K562 (cell line): ENCODE measurements around the gene LRP1B. TPM values are rescaled to one million over a fixed set of nuclear protein-coding genes. Genes with fewer than 3 reads are reported as not detected.

ENCODE experiments used
- CBX3 ChIP-seq, 2 experiments: IDR thresholded peaks; 1 replicate in 1 of 2; 2 replicates in 1 of 2; pipeline ENCODE4 v1.6.1; 2012; ENCODE audit warnings: inconsistent platforms in 2 of 2, low read length in 2 of 2, borderline replicate concordance in 1 of 2, control low read depth in 1 of 2
- CHAMP1 ChIP-seq: fragments of 450-650 bp; IDR thresholded peaks from 2 replicates; pipeline ENCODE4 v1.6.1; 2016; ENCODE audit warnings: mild to moderate bottlenecking
- DIDO1 ChIP-seq: fragments of 450-650 bp; IDR thresholded peaks from 2 replicates; pipeline ENCODE4 v1.6.1; 2016; ENCODE audit warnings: low read depth, missing biosample characterization, missing genetic modification characterization
- EGR1 ChIP-seq: fragments of 450-650 bp; conservative IDR thresholded peaks from 2 replicates; pipeline ENCODE4 v1.6.1; 2017; ENCODE audit warnings: mild to moderate bottlenecking
- KHSRP ChIP-seq: fragments of 450-650 bp; IDR thresholded peaks from 2 replicates; pipeline ENCODE4 v1.6.1; 2017
- MLX ChIP-seq, 2 experiments: fragments of 450-650 bp in 1 of 2; sonication (generic) in 1 of 2; formaldehyde crosslinking; conservative IDR thresholded peaks; 2 replicates each; pipeline versions ENCODE4 v1.4.0 to v1.8.1; 2020 to 2022; ENCODE audit warnings: mild to moderate bottlenecking in 1 of 2, missing genetic modification reagents in 1 of 2
- NEUROD1 ChIP-seq: fragments of 150-350 bp; IDR thresholded peaks from 2 replicates; pipeline ENCODE4 v1.6.1; 2014; ENCODE audit warnings: borderline replicate concordance, low read length, low read depth; ENCODE audit not compliant: partially characterized antibody
- NR2C2 ChIP-seq, 2 experiments: fragments of 200-800 bp in 1 of 2; sonication (Bioruptor generic) in 1 of 2; sonication (generic) in 1 of 2; formaldehyde crosslinking in 1 of 2; IDR thresholded peaks; 2 replicates each; pipeline versions ENCODE4 v1.6.1 to v1.8.0; 2016 to 2022; ENCODE audit warnings: mild to moderate bottlenecking in 1 of 2, missing compliant biosample characterization in 1 of 2, missing genetic modification characterization in 1 of 2, missing genetic modification reagents in 1 of 2
- PPARD ChIP-seq: fragments of 250-450 bp; sonication (Bioruptor Pico); IDR thresholded peaks from 2 replicates; pipeline ENCODE4 v1.8.0; 2022; ENCODE audit warnings: inconsistent platforms, mild to moderate bottlenecking, moderate library complexity
- TCF7 ChIP-seq: sonication (generic); IDR thresholded peaks from 2 replicates; pipeline ENCODE4 v1.6.1; 2016; ENCODE audit warnings: antibody characterized with exemption, borderline replicate concordance
- WHSC1 ChIP-seq: IDR thresholded peaks from one replicate; pipeline ENCODE4 v1.6.1; 2012; ENCODE audit warnings: low read length, control low read depth, inconsistent platforms
- ZNF280B ChIP-seq: fragments of 250-450 bp; sonication (Bioruptor Pico); IDR thresholded peaks from 2 replicates; pipeline ENCODE4 v1.5.1; 2021; ENCODE audit warnings: mild to moderate bottlenecking
- ZSCAN29 ChIP-seq: fragments of 450-650 bp; IDR thresholded peaks from 2 replicates; pipeline ENCODE4 v1.6.1; 2017
- polyA plus RNA-seq, 8 experiments: library from polyadenylated mRNA; depleted of rRNA in 4 of 8; stranded (reverse) in 5 of 8; unstranded in 3 of 8; fragments of >200 nt; fragmentation: Nextera tagmentation in 2 of 8; fragmentation: Illumina TruSeq in 1 of 8; extraction: Ambion mirVana in 2 of 8; extraction: Trizol in 1 of 8; gene quantifications; 2 replicates each; pipeline versions ENCODE4 v1.2.1 to v1.2.3, GENCODE V29; 2011 to 2014; ENCODE audit warnings: inconsistent platforms in 1 of 8, missing spikeins in 1 of 8
- total RNA-seq, 7 experiments: library from RNA; depleted of rRNA in 6 of 7; stranded (reverse); fragments of >200 nt in 6 of 7; fragmentation: Illumina TruSeq in 2 of 7; extraction: Trizol in 2 of 7; gene quantifications; 2 replicates each; pipeline versions ENCODE4 v1.2.1 to v1.2.3, GENCODE V29; 2011 to 2021; ENCODE audit warnings: low replicate concordance in 1 of 7

Gene LRP1B
- total and polyA plus RNA-seq, 9 of the 15 experiments (the other 6 are each of a cell fraction or from before 2014, with no cell fraction given): not detected

- TF ChIP-seq ZNF280B (CRISPR knock-in tag): no peak
- TF ChIP-seq CBX3 (IDR thresholded peaks at IDR 0.05; ENCODE audit: borderline replicate concordance in 1 of 2, low read length in 2 of 2): no peak
- no peak for TF ChIP-seq PPARD (CRISPR knock-in tag)
- no peak for TF ChIP-seq MLX (CRISPR knock-in tag; conservative IDR thresholded peaks at IDR 0.05)
- no peak for TF ChIP-seq KHSRP
- no peak for TF ChIP-seq ZSCAN29
- no peak for TF ChIP-seq CHAMP1
- no peak for TF ChIP-seq WHSC1
- no peak for TF ChIP-seq EGR1
- TF ChIP-seq DIDO1 (tag): no peak
- TF ChIP-seq TCF7: no peak
- TF ChIP-seq NR2C2 (CRISPR knock-in tag; IDR thresholded peaks at IDR 0.05): no peak
- no peak for TF ChIP-seq NR2C2 (tag; IDR thresholded peaks at IDR 0.05)
- TF ChIP-seq NEUROD1: no peak
- TF ChIP-seq, all 486 proteins: peak for 0
Observed at GRCh38 chr2:142175813-142176338, 45.1 kb upstream of the LRP1B start (continued).
